HL-60 (cell line): ENCODE results near the gene EIF1.

Source experiments
- CTCF ChIP-seq: IDR thresholded peaks from one replicate; pipeline ENCODE4 v1.5.1; 2011; ENCODE audit warnings: low read length, control low read depth, inconsistent platforms; ENCODE audit not compliant: insufficient read depth
- POLR2AphosphoS5 ChIP-seq: IDR thresholded peaks from 2 replicates; pipeline ENCODE4 v1.6.1; 2012; ENCODE audit warnings: low read depth

DNA sequence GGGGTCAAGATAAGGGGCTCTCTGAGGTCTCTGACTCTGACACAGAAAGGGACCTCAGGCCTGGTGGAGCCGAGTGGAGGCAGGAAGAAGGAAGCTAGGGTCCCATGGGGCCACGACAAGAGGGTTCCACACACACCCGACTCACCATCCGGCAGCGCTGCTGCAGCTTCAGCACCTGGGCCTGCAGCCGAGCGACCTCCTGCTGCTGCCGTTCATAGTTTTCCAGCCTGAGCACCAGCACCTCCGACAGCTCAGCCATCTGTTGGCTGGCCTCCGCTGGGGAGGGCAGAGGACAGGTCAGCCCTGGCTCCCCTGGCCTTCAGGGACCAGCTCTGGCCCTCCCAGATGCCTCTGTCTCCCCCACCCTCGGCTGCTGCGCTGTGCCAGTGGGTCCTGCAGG lies 39.4 kb downstream of the EIF1 start:
- TF ChIP-seq CTCF (no peak), POLR2AphosphoS5 (no peak)
